WTC11 (cell line): ENCODE results near the gene GPR65.

Source experiments
- CBFB ChIP-seq: sonication (generic); formaldehyde crosslinking; IDR thresholded peaks from 2 replicates; pipeline ENCODE4 v1.8.1; 2022; ENCODE audit warnings: mild to moderate bottlenecking, low read depth, missing genetic modification reagents
- IRF2 ChIP-seq: sonication (generic); formaldehyde crosslinking; IDR thresholded peaks from 2 replicates; pipeline ENCODE4 v1.8.0; 2022; ENCODE audit warnings: low read depth, missing genetic modification reagents, borderline replicate concordance
- KAT7 ChIP-seq: sonication (generic); formaldehyde crosslinking; IDR thresholded peaks from 2 replicates; pipeline ENCODE4 v1.8.1; 2023; ENCODE audit warnings: missing genetic modification reagents, mild to moderate bottlenecking, borderline replicate concordance
- NR2C2 ChIP-seq: sonication (generic); formaldehyde crosslinking; IDR thresholded peaks from 2 replicates; pipeline ENCODE4 v1.8.0; 2022; ENCODE audit warnings: mild to moderate bottlenecking, missing genetic modification reagents
- SP1 ChIP-seq: sonication (generic); formaldehyde crosslinking; conservative IDR thresholded peaks from 2 replicates; pipeline ENCODE4 v1.8.1; 2022; ENCODE audit warnings: missing genetic modification reagents
- ZNF138 ChIP-seq: sonication (generic); formaldehyde crosslinking; conservative IDR thresholded peaks from 2 replicates; pipeline ENCODE4 v1.8.1; 2022; ENCODE audit warnings: mild to moderate bottlenecking, moderate library complexity, missing genetic modification reagents
- ZNF232 ChIP-seq: sonication (generic); formaldehyde crosslinking; IDR thresholded peaks from 2 replicates; pipeline ENCODE4 v1.8.0; 2022; ENCODE audit warnings: mild to moderate bottlenecking, missing genetic modification reagents
- TF ChIP-seq, protein P1 (sequence below): fragments of 200-600 bp; IDR thresholded peaks from 2 replicates; pipeline ENCODE4 v1.8.0; 2022; ENCODE audit warnings: antibody characterized with exemption
- TF ChIP-seq, protein P2 (sequence below): sonication (generic); formaldehyde crosslinking; IDR thresholded peaks from 2 replicates; pipeline ENCODE4 v1.8.1; 2023; ENCODE audit warnings: mild to moderate bottlenecking, missing genetic modification reagents, moderate library complexity

- TF ChIP-seq SP1 (CRISPR knock-in tag) (no peak), ZNF232 (CRISPR knock-in tag) (no peak), ZNF138 (CRISPR knock-in tag) (no peak), CBFB (CRISPR knock-in tag) (no peak), NR2C2 (CRISPR knock-in tag) (no peak), KAT7 (CRISPR knock-in tag) (no peak), IRF2 (CRISPR knock-in tag) (no peak)
- TF ChIP-seq, protein P1, sequence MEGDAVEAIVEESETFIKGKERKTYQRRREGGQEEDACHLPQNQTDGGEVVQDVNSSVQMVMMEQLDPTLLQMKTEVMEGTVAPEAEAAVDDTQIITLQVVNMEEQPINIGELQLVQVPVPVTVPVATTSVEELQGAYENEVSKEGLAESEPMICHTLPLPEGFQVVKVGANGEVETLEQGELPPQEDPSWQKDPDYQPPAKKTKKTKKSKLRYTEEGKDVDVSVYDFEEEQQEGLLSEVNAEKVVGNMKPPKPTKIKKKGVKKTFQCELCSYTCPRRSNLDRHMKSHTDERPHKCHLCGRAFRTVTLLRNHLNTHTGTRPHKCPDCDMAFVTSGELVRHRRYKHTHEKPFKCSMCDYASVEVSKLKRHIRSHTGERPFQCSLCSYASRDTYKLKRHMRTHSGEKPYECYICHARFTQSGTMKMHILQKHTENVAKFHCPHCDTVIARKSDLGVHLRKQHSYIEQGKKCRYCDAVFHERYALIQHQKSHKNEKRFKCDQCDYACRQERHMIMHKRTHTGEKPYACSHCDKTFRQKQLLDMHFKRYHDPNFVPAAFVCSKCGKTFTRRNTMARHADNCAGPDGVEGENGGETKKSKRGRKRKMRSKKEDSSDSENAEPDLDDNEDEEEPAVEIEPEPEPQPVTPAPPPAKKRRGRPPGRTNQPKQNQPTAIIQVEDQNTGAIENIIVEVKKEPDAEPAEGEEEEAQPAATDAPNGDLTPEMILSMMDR, result no peak
- TF ChIP-seq, protein P2, sequence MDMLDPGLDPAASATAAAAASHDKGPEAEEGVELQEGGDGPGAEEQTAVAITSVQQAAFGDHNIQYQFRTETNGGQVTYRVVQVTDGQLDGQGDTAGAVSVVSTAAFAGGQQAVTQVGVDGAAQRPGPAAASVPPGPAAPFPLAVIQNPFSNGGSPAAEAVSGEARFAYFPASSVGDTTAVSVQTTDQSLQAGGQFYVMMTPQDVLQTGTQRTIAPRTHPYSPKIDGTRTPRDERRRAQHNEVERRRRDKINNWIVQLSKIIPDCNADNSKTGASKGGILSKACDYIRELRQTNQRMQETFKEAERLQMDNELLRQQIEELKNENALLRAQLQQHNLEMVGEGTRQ (CRISPR knock-in tag), result no peak
Measured at GRCh38 chr14:87967496-87967895, 37.4 kb upstream of the GPR65 start.
